Ascending aorta (tissue), 2 donors: Measurements from ENCODE around the gene NFE2L3. TPM values are rescaled to one million over a fixed set of nuclear protein-coding genes. Genes with fewer than 3 reads are reported as not detected.

Experiments used
- DNase-seq, 2 donors: peaks; one replicate each; pipeline ENCODE4 v3.0.0-alpha.2; 2019; ENCODE audit warnings: low spot score in 2 of 2
- H3K27ac ChIP-seq, 2 donors: fragments of 200-600 bp; sonication (generic); one replicate each; pipeline ENCODE4 v1.5.1; 2016 to 2017; ENCODE audit warnings: mild to moderate bottlenecking in 1 of 2
- H3K27me3 ChIP-seq: fragments of 200-600 bp; sonication (generic); one replicate; pipeline ENCODE4 v1.5.1; 2017
- H3K36me3 ChIP-seq, 2 donors: fragments of 200-600 bp; sonication (generic); one replicate each; pipeline ENCODE4 v1.5.1; 2016
- H3K4me1 ChIP-seq, 2 donors: fragments of 200-600 bp; sonication (generic); one replicate each; pipeline ENCODE4 v1.5.1; 2016 to 2017; ENCODE audit warnings: mild to moderate bottlenecking in 1 of 2
- H3K4me3 ChIP-seq, 2 donors: fragments of 200-600 bp; sonication (generic); one replicate each; pipeline ENCODE4 v1.5.1; 2016 to 2017; ENCODE audit warnings: mild to moderate bottlenecking in 1 of 2
- H3K9me3 ChIP-seq, 2 donors: fragments of 200-600 bp; sonication (generic); one replicate each; pipeline ENCODE4 v1.5.1; 2016
- CTCF ChIP-seq, 3 experiments: fragments of 200-600 bp in 2 of 3; fragments of 450-650 bp in 1 of 3; sonication (generic) in 2 of 3; IDR thresholded peaks; one replicate each; pipeline ENCODE4 v1.5.1; 2016 to 2019; ENCODE audit warnings: antibody characterized with exemption in 3 of 3, mild to moderate bottlenecking in 1 of 3, moderate library complexity in 1 of 3
- intact Hi-C: fragments of 100-400 bp; cut with DNase I; formaldehyde crosslinking; loops from one replicate; pipeline ENCODE4 v1.15.1; 2023
- total RNA-seq: library from RNA; depleted of rRNA; stranded (reverse); fragments of >200 nt; gene quantifications from one replicate; pipeline ENCODE4 v1.1.0, GENCODE V29; 2016

NFE2L3 gene
- total RNA-seq, 1 donor from 2014 or later = 10.0 TPM

DNA sequence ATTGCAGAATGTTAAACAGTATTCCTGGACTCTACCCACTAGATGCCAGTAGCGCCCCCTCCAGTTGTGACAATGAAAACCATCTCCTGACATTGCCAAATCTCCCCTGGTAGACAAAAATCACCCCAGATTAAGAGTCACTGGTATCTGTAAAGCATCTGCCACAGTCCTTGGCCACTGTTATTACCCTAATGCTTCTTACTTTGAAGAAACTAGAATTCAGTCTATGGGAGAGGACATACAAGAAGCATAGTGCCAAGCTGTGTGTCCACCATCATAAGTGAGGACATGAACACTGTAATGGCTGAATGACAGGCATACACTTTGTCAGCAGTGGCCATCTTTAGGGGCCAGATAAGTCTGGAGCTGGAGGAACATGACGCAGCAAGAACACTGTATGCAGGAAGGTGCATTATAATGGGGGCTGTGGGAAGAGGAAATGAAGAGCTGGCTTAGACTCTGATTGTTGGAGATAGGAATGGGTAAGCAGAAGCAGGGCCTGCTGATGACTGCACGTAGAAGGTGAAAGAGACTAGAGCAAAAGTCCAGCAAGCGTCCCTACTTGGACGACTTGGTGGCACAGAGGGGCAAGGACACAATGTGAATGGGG is 82.0 kb downstream of the NFE2L3 start:
- no peaks in the 10 kb centered on the region for H3K36me3 ChIP-seq
- no peak overlapping the region for H3K27ac ChIP-seq
- no peak overlapping the region for H3K4me3 ChIP-seq
- TF ChIP-seq CTCF (IDR thresholded peaks at IDR 0.05) = no peak
- intact Hi-C loops = no loop called here
- no peaks in the 10 kb centered on the region for H3K9me3 ChIP-seq
- DNase-seq = no peak
- no peaks in the 10 kb centered on the region for H3K4me1 ChIP-seq
- no peaks in the 10 kb centered on the region for H3K27me3 ChIP-seq

Other genes starting within 250 kb of the NFE2L3 start
- gene HNRNPA2B1, start 48.5 kb downstream of the NFE2L3 start, total RNA-seq = 57.0 TPM
- gene CBX3, start 49.5 kb downstream of the NFE2L3 start, total RNA-seq = 32.1 TPM
- 3.5 TPM for gene SNX10, start 139.7 kb downstream of the NFE2L3 start, total RNA-seq